Measurements from ENCODE around the gene LIN54. TPM values are rescaled to one million over a fixed set of nuclear protein-coding genes. Genes with fewer than 3 reads are reported as not detected.
"Not testable (repeated sequence)": the region's sequence is repeated elsewhere in the genome, so short reads cannot be mapped to it uniquely, and the experiment has no call there.

LIN54 gene
- total RNA-seq, 2 donors from 2014 or later, result 9.7 to 13.9 TPM

DNA sequence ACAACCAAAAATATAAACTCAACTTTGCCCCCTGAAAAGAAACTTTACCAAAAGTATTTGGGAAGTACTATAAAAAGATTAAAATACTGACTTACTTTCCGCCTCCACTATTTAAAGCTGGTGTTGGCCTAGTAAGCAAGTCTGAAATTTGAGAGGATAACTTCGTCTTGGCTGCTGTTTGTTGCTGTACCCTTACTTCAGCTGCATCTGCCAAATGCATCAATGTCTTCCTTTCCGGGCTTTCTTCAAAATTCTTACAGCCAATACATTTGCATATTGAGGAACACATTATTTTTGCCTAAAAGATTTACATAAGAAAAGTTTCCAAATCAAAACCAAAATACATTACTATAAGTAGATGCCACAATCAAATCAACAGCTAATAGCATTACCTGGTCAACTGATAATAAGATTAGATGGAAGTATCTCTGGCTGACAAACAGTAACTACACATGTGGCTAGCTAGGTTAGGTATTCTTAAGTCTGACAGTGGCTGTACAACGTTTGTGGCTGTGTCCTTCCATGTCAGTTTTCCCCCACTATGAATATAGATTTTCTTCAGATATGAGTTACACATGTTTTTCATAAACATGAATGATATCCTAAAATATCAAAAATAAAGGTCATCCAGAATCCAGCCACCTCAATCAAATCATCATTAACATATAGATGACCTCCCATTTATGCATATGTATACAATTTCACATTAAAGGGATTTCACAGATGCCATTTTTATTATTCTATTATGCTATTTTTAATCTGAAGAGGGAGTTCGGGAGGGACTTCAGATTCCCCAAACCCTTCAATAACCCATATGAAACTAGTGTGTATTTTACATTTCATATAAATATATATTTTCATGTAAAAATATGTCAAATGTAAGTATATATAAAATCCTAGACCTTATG lies 79.5 kb downstream of the LIN54 start:
- intact Hi-C loops (cut with DNase I), result no loop called here
- Histone ChIP-seq H3K27ac (no peak overlapping the region), H3K9me3 (no peaks in the 10 kb centered on the region), H3K4me3 (no peak overlapping the region), H3K4me1 (replicated peaks) (no peaks in the 10 kb centered on the region), H3K36me3 (no peaks in the 10 kb centered on the region), H3K27me3 (replicated peaks; ENCODE audit: insufficient read depth) (no peaks in the 10 kb centered on the region)
- no peak for DNase-seq (ENCODE audit: low spot score)
- TF ChIP-seq POLR2A (IDR thresholded peaks at IDR 0.05) (no peak), POLR2AphosphoS5 (IDR thresholded peaks at IDR 0.05) (no peak)
- TF ChIP-seq, protein P1, sequence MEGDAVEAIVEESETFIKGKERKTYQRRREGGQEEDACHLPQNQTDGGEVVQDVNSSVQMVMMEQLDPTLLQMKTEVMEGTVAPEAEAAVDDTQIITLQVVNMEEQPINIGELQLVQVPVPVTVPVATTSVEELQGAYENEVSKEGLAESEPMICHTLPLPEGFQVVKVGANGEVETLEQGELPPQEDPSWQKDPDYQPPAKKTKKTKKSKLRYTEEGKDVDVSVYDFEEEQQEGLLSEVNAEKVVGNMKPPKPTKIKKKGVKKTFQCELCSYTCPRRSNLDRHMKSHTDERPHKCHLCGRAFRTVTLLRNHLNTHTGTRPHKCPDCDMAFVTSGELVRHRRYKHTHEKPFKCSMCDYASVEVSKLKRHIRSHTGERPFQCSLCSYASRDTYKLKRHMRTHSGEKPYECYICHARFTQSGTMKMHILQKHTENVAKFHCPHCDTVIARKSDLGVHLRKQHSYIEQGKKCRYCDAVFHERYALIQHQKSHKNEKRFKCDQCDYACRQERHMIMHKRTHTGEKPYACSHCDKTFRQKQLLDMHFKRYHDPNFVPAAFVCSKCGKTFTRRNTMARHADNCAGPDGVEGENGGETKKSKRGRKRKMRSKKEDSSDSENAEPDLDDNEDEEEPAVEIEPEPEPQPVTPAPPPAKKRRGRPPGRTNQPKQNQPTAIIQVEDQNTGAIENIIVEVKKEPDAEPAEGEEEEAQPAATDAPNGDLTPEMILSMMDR (IDR thresholded peaks at IDR 0.05), result no peak
- 76% methylated on average over 5 of the region's 5 CpGs for WGBS

DNA sequence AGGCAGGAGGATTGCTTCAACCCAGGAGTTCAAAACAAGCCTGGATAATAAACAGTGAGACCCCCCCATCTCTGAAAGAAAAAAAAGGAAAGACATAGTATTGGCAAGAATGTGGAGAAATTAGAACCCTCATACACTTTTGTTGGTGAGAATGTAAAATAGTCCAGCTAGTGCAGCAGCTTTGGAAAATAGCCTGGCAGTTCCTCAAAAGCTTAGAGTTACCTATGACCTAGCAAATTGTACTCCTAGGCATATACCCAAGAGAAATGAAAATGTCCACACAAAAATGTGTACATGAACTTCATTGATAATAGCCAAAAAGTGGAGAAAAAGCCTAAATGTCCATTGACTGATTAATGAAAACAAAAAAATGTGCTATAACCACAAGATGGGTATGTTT lies 88.8 kb downstream of the LIN54 start:
- intact Hi-C loops (cut with DNase I), result no loop called here
- Histone ChIP-seq H3K36me3 (no peaks in the 10 kb centered on the region), H3K27ac (no peak overlapping the region), H3K9me3 (no peaks in the 10 kb centered on the region), H3K27me3 (replicated peaks; ENCODE audit: insufficient read depth) (no peaks in the 10 kb centered on the region), H3K4me1 (replicated peaks) (no peaks in the 10 kb centered on the region), H3K4me3 (no peak overlapping the region)
- DNase-seq (ENCODE audit: low spot score), result no peak
- TF ChIP-seq, protein P1 (IDR thresholded peaks at IDR 0.05), result no peak
- TF ChIP-seq POLR2AphosphoS5 (IDR thresholded peaks at IDR 0.05), result no peak
- TF ChIP-seq POLR2A (IDR thresholded peaks at IDR 0.05), result no peak

DNA sequence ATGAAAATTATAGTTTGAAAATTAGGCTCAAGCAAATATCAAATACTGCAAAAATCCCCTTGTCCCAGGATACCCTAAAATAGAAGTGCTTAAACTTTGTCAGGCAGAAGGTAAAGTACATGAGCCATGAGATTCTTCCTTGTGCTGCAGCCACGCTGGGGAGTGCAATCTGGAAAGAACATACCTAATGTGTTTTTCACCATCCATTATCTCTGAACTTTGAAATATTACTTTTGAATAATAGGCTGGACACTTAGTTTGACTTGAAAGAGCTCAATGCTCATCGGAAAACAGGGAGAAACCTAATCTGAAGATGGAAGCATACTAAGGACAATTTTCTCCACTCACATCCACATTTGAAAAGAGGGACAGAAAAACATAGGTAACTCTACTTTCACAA lies 91.2 kb downstream of the LIN54 start:
- no peaks in the 10 kb centered on the region for H3K9me3 ChIP-seq
- no peak overlapping the region for H3K4me3 ChIP-seq
- no peak overlapping the region for H3K27ac ChIP-seq
- H3K36me3 ChIP-seq, result no peaks in the 10 kb centered on the region
- no peaks in the 10 kb centered on the region for H3K4me1 ChIP-seq (replicated peaks)
- intact Hi-C loops (cut with DNase I), result no loop called here
- 80% methylated on average over 2 of the region's 2 CpGs for WGBS
- TF ChIP-seq POLR2AphosphoS5 (IDR thresholded peaks at IDR 0.05) (no peak), POLR2A (IDR thresholded peaks at IDR 0.05) (no peak)
- TF ChIP-seq, protein P1 (IDR thresholded peaks at IDR 0.05), result no peak
- no peak for DNase-seq (ENCODE audit: low spot score)
- H3K27me3 ChIP-seq (replicated peaks; ENCODE audit: insufficient read depth), result no peaks in the 10 kb centered on the region

DNA sequence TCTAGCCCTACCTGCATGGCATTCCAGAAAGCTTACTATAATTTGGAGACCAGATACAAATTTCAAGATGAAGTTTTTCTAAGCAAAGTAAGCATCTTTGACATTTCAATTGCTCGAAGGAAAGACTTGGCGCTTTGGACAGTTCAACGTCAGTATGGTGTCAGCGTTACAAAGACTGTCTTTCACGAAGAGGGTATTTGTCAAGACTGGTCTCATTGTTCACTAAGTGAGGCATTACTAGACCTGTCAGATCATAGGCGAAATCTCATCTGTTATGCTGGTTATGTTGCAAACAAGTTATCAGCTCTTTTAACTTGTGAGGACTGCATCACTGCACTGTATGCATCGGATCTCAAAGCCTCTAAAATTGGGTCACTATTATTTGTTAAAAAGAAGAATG lies 92.5 kb downstream of the LIN54 start:
- H3K27me3 ChIP-seq (replicated peaks; ENCODE audit: insufficient read depth), result no peaks in the 10 kb centered on the region
- no peak for DNase-seq (ENCODE audit: low spot score)
- H3K4me1 ChIP-seq (replicated peaks), result no peaks in the 10 kb centered on the region
- H3K27ac ChIP-seq, result no peak overlapping the region
- no peaks in the 10 kb centered on the region for H3K36me3 ChIP-seq
- WGBS, result 92% methylated on average over 7 of the region's 7 CpGs
- H3K9me3 ChIP-seq, result no peaks in the 10 kb centered on the region
- TF ChIP-seq, protein P1 (IDR thresholded peaks at IDR 0.05), result no peak
- no peak for TF ChIP-seq POLR2AphosphoS5 (IDR thresholded peaks at IDR 0.05)
- no peak for TF ChIP-seq POLR2A (IDR thresholded peaks at IDR 0.05)
- H3K4me3 ChIP-seq, result no peak overlapping the region
- intact Hi-C loops (cut with DNase I), result no loop called here

DNA sequence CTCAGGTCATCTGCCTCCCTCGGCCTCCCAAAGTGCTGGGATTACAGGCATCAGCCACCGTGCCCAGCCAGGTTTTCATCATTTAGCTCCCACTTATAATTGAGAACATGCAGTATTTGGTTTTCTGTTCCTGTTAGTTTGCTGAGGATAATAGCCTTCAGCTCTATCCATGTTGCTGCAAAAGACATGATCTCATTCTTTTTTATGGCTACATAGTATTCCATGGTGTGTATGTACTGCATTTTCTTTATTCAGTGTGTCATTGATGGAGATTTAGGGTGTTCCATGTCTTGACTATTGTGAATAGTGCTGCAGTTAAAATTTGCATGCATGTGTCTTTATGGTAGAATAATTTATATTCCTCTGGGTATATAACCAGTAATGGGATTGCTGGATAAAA lies 96.7 kb downstream of the LIN54 start:
- H3K27ac ChIP-seq; intact Hi-C loops (cut with DNase I); DNase-seq (ENCODE audit: low spot score); H3K4me3 ChIP-seq; H3K9me3 ChIP-seq; H3K4me1 ChIP-seq (replicated peaks); H3K27me3 ChIP-seq (replicated peaks; ENCODE audit: insufficient read depth); H3K36me3 ChIP-seq: not testable (repeated sequence)
- 94% methylated on average over 2 of the region's 2 CpGs for WGBS
